ENCODE results near the gene SCGB2A2.

DNA sequence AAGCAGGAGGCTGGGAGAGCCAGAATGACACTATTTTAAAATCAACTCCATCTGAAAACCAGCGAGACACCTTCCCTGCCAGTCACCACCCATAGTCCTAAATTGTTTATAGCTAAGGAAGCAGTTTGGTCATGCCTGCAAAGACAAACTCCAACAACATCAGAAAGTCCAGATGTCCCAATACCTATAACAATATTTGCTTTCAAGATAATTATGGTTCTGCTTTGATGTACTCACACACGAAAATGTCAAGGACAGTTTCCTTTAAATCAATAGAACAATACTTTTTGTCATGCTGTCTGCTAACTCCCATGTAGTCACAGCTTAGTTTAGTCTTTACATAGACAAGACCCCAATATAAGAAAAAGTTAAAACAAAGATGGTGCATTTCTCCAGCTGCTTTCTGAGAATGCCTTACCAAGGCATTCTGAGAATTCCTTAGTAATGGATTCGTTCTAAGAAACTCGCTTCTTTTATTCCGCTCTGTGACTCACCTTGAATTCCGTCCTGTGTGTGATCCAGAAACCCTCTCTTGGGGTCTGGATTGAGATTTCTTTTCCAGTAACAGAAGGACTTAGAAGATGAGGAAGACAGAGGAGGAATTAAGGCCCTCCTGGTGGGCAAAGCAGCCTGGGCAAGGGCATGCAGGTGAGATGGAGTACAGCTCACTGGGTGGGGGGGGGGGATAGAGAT, 9.6 kb upstream of the SCGB2A2 start:
- TF ChIP-seq CTCF (conservative IDR thresholded peaks at IDR 0.05 in 1 of 2, IDR thresholded peaks at IDR 0.05 in 1 of 2; ENCODE audit: extremely low read depth in 1 of 2, insufficient read depth in 1 of 2, low read depth in 1 of 2, low read length in 2 of 2) = no peak
- TF ChIP-seq EZH2 (IDR thresholded peaks at IDR 0.05; ENCODE audit: borderline replicate concordance, low read length) = no peak

Measured in mammary epithelial cell (primary cell).